ENCODE data around the gene FNIP1.

GRCh38 chr5:131615957-131616356 lies 180.9 kb downstream of the FNIP1 start:
- no peak for TF ChIP-seq CTCF (IDR thresholded peaks at IDR 0.05)
- TF ChIP-seq TEAD4 (IDR thresholded peaks at IDR 0.05; ENCODE audit: borderline replicate concordance, insufficient read depth) = no peak
- no peak for TF ChIP-seq GABPA (IDR thresholded peaks at IDR 0.05; ENCODE audit: low read depth)
- no peak for TF ChIP-seq REST (IDR thresholded peaks at IDR 0.05; ENCODE audit: low read depth, low read length)
- no peak for TF ChIP-seq USF1 (IDR thresholded peaks at IDR 0.05; ENCODE audit: borderline replicate concordance, low read depth)
- TF ChIP-seq EP300 (IDR thresholded peaks at IDR 0.05; ENCODE audit: borderline replicate concordance in 1 of 2, low read depth in 1 of 2, low read length in 1 of 2) = no peak
- no peak for TF ChIP-seq MAX (IDR thresholded peaks at IDR 0.05; ENCODE audit: low read depth)
- no peak for TF ChIP-seq SIN3A (IDR thresholded peaks at IDR 0.05; ENCODE audit: borderline replicate concordance, low read depth, low read length)
